NCI-H1436 treated with DMSO at 0.1 percent for 48 hours (cell line): ENCODE measurements around the gene DNAJC27.

ENCODE experiments used
- DNase-seq: peaks from one replicate; lab custom pipeline; 2025; lab: John Stamatoyannopoulos, UW

DNAJC27 gene

DNA sequence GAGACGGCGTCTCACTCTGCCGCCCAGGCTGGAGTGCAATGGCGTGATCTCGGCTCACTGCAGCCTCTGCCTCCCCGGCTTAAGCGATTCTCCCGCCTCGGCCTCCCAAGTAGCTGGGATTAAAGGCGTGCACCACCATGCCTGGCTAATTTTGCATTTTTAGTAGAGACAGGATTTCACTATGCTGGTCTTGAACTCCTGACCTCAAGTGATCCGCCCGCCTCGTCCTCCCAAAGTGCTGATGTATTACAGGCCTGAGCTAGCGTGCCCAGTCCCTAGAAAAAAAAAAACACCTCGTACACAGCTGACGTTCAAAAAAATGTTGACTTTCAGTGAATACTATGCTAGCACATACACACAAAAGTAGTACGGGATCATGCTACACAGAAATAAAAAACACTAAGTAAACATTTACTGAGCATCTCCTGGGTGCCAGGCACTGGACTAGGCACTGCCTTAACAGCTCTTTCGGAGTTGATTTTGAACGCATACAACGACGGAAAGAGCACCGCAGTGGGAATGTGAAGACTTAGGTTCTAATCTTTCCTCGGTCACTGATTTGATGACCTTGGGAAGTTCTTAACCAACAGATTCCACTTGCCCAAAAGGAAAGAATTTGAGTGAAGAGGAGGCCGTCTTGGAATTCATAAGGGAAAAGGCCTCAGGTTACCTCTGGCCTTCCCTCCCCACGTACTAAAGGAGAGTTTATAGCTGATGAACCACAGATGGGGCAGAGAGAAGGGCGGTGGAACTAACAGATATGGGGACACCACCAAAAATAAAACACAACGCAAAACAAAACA lies 1.1 kb downstream of the DNAJC27 start:
- no peak for DNase-seq

DNA sequence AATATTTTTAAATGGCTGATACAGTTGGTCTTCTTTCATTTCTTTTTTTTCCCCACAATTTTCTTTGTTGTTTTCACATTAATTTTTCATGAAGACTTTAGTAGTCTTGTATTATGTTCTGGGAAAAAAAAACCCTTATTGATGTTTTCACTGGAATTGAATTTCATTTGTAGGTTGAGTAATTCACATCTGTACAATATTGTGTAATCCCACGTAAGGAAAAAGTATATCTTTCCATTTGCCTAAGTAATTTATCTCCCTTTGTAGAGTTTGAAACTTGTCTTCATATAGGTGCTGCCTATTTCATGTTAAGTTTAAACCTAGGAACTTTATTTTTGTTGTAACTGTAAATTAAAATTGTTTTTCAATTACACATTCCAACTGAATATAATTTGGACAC lies 2.0 kb downstream of the DNAJC27 start:
- DNase-seq: no peak

DNA sequence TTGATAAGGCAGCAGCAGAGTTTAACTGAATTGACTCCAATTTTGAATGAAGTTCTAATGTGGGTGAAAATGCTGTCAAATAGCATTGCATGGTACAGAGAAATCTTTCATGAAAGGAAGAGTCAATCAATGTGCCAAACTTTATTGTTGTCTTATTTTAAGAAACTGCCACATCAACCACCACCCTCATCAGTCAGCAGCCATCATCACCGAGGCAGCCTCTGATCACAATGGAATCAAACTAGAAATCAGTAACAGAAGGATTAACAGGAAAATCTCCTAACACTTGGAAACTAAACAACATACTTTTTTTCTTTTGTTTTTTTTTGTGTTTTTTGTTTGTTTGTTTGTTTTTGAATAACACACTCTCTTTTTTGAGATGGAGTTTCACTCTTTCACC lies 9.9 kb downstream of the DNAJC27 start:
- no peak for DNase-seq

DNA sequence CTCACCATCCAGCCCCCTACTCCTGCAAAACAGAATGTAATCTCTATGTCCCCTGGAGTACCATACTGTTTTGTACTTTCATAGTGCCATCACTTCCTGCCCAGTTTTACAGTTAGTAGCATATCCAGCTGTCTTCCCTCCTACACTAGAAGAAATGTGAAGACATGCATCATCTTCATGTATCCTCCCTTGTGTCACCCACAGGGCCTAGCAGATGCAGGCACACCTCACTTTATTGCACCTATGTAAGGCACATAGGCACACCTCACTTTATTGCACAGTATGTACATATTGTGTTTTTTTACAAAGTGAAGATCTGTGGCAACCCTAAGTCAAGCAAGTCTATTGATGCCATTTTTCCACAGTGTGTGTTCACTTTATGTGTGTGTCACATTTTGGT lies 12.0 kb downstream of the DNAJC27 start:
- DNase-seq: no peak

DNA sequence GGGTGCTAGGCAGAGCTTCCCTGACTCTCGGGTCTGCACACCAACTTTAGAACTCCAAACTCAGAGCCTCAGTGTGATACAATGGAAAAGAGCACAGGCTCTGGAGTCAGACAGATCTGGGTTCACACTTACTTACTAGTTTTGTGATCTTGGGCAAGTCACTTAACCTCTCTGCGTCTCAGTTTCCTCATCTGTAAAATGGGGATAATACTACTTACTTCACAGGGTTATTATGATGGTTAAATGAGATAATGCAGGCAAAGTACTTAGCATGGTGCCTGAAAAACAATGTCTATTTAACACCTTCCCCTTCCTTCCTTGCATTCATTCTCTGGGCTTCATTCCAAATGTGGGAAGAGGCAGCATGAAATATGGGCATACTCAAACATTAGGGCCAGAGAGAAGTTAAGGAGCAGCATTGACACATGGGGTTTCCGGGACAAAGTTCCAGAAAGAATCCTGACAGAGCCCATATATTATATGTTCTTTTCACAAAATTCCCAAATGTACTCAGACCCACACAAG lies 13.3 kb downstream of the DNAJC27 start:
- no peak for DNase-seq

DNA sequence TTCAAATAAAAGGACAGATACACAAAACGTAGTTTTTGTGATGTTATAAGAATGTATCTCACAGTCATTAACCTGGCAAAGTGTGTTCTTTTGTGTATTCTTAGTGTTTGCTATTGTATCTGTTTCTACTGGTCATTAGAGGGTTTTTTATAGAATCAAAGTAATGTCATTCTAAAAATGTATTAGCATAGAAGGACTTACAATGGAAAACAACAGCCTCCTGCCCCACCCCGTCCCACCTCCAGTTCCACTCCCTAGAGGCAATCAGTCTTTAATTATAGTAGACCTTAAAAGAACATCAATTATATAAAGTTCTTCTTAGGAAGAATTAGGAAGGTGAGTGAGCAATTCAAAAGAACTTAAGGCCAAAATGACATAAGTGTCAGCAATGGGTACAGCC lies 13.8 kb downstream of the DNAJC27 start:
- no peak for DNase-seq

DNA sequence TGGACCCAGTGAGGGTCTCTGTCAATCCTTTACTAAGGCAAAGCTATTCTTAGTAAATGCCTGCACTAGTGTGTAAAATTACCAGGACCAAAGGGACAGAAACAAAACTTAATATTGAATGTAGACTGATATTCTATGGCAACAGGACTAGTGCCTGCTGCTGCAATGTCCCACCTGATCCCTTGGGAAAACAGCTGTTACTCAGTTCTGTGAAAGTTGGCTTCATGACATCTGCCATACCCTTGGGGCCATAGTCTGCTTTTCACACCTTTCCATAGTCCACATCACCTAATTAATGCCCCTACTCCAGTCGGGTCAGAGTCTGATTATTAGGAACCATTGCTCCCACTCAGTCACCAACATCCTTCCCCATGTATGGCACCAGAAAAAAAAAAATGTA lies 14.5 kb downstream of the DNAJC27 start:
- DNase-seq: no peak

DNA sequence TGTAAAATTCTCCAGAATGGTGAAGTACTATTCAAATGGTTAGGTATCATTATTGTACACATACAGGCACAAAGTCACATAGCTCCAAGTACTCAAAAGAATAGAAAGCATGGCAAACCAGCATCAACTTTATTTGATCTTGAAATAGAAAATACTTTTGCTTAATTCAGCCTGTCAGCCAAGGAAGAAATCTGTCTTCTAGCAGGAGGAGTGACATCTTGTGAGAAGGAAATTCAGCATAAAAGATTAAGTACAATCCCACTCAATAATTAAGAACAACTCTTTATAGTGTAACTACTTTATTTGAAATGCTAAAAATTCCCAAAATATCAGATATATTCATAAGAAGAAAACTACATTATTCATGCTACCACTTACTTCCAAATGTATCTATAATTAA lies 15.8 kb downstream of the DNAJC27 start:
- DNase-seq: no peak

DNA sequence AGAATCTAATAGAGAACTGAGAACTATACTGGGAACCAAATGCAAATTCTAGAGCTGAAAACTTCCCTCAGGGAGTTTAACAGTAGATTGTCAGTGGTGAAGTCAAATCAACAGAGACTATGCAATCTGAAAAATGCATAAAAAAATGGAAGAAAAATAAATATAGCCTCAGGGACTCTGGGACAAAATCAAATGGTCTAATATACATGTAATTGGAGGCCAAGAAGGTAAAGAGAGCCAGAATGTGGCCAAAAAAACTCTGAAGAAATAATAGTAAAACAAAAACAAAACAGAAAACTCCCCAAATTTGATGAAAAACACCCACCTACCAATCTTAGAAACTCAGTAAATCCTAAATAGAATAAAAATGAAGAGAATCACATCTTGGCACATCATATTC lies 16.5 kb downstream of the DNAJC27 start:
- DNase-seq: no peak

DNA sequence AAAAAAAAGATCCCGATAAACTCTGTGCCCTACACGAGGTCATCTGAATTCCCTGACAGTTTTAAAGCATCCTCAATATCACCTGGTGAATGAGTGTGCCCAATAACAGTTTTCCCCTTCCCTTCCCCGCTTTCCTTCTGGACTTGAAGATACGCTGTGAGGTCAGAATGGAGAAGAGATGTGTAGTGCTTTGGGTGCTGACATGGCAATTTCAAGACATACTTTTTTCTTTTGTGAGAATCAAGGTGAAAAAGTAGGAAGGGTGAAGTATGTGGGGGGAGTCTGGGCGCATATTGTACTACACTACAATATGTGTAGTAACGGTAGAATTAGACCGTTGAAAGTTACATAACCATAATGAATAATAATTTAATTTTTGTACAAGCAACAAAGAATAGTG lies 21.7 kb downstream of the DNAJC27 start:
- DNase-seq: no peak

DNA sequence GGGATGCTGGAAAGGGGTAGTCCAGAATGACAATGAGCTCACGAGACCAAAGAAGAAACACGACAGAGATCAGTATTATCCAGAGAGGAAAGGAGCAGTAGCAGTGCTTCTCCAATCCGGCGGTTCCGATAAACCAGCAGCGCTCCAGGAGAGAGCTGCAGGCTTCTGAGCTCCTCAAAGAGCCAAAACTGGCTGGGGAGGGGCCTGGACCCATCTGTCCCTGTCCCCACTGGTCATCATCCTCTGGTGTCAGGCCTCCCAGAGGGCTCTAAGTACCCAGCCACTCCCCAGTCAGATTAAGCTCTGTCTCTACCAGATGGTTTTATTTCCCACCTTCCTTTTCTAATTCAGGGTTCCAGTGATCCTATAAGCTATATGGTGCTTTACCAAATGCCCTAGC lies 23.2 kb downstream of the DNAJC27 start:
- DNase-seq: no peak

DNA sequence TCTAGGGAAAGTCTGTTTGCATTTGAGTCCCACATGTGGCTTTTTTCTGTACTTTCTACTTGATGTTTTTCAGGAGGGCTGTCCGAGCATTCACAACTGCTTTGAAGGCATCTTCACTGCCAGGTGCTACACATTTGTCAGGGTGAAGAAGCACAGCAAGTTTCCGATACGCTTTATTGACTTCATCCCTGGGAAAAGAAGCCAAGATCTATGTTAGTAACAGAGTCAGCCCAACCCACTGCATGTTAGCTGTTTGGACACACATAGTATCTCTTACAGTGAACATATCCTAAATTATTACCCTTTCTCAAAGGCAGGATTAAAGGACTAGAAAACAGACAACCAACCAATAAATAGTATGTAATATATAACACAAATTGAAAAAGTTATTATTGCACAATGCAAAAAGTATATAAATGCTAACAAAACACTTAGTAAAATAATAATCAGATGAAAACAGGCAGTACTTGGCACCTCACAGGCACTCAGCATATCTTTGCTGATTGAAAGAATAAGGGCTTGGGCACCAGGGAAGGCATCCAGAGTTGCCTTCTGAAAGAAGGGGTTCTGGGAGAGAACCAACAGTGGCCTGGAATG lies 24.1 kb downstream of the DNAJC27 start:
- DNase-seq: no peak

DNA sequence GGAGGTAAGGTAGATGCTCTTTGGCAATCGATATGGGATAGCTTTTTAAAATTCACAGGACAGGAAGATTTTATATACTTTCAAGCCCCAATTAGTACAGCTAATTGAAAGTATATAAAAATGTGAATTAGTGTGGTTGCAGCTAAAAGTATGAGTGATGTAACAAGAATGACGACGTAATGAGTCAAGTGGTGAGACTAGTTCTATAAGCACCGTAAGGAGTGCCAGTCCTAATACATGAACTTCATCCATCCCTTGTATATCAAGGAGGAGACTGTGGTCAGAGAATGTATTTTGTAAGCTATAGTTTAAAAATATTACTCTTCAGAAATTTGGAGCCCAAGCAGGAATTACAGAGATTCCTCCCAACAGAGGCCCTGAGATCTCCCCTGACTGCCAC lies 25.8 kb downstream of the DNAJC27 start:
- DNase-seq: no peak

DNA sequence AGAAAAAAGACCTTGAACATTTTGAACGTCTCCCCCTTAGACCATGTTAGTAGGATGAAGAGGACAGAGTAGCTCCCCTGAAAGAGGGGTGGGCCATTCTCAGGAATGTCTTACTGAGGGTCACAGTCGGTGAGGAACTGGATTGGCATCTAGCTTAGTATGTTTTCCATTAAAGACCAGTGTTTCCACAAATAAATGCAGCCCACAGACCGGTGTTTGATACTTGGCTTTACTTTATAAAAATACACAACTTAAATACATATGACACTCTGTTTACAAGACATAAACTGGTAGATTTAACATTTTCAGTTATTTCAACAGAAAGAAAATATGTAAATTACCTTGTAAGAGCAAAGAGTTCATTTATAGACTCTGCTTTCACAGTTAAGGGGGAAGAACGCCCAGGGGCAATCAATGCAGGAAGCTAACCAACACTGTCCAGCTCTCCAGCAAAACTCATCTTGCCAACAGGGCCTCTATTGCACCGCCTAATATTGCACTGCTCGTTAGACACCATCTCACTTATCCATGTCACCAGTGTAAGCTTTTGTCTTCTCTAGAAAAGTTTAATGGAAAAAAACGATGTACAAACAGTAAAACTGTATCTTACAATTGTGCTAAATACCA lies 28.2 kb downstream of the DNAJC27 start:
- DNase-seq: no peak

DNA sequence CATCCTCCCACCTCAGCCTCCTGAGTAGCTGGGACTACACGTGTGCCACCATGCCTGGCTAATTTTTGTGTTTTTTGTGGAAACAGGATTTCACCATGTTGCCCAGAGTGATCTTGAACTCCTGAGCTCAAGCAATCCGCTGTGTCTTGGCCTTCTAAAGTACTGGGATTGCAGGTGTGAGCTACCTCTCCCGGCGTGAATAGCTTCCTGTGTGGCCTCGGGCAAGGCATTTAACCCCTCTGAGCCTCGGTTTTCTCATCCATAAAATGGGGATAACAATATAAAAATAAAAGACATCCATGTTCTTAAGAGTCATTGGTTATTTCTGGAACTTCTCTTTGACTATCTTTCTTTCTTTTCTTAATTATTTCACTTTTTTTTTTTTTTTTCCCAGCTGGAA lies 32.4 kb downstream of the DNAJC27 start:
- DNase-seq: no peak

DNA sequence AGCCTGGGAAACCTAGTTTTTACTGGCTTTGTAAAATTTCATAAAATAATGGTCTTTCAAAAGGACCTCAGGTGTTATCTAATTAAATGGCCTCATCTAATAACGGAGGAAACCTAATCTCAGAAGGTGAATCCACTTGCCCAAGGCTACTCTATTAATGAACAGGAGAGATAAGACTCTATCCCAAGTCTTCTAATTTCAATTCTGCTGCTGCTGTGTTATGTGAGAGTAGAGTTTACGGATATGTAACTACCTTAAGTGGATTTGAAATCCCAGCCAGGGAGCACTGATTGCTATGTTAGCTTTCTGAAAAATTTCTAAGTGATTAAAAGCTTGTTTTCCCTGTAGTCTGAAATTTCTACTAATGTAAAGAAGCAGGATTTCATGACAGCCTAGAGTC lies 34.5 kb downstream of the DNAJC27 start:
- no peak for DNase-seq

DNA sequence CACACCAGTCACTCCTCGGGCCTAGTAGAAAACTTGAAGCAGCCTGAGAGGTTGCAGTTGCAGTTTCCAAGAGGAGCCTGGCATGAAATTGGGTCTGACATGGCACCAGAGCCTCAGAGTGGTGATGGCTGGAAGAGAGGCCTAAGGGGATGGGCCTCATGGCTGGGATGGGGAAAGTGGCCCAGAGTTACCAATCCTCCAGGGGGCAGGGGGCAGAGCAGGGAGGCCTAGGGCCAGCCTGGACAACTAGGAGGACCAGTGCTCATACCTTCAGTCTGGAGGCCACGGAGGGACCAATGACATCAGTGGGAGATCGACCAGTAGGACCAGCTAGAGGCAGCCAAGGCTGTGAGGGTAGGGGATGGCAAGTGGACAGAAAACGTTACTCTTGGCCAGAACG lies 36.6 kb downstream of the DNAJC27 start:
- DNase-seq: no peak

DNA sequence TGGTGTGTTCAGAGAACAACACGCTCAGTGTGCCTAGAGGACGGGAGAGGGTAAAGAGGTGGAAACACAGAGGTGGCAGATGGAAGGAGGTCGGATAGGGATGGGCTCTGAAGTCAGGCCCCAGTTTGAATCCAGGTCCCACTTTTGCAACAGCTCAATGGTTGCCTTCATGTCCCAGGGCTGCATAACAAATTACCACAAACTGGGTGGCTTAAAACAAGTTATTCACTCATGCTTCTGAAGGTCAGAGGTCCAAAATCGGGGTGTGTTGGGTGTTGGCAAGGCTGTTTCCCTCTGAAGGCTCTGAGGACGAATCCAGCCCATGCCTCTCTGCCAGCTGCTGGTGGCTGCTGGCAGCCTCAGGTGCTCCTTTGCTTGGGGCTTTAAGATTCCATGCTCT lies 39.0 kb downstream of the DNAJC27 start:
- DNase-seq: no peak

DNA sequence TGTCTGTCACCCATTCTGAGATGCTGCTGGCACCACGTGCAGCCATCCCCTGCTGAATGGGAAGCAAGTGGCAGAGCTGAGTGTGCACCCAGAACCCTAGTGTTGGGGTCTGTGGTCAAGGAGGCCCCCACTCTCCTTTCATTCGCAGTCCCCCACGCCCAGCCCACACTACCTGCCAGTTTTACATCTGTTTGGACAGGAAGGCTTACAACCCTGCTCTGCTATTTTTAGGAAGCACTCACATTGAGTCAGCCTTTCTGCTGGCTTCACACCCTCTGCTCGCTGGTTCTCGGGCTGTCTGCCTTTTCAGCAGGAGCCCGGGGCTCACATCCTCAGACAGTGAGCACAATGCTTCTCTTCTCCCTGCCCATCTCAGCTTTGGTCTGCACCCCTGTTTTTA lies 41.0 kb downstream of the DNAJC27 start:
- DNase-seq: no peak

DNA sequence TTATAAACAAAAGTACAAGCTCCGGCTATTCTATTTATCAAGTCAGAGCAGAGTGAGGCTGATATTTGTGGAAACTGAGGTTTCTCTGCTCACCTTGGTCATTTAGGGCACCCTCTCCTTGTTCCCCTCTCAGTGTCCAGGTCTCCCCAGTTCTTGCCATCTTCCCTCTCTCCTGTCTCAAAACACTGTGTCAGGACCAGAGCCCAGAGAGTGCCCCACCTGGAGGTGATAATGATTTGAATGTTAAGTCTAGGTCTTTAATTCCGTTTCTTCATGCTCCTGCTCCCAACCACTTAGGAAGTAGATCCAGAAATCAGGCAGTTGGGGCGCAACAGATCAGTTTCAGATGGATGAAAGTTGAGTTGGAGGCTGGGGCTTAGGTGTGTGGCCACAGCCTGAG lies 42.5 kb downstream of the DNAJC27 start:
- DNase-seq: no peak

DNA sequence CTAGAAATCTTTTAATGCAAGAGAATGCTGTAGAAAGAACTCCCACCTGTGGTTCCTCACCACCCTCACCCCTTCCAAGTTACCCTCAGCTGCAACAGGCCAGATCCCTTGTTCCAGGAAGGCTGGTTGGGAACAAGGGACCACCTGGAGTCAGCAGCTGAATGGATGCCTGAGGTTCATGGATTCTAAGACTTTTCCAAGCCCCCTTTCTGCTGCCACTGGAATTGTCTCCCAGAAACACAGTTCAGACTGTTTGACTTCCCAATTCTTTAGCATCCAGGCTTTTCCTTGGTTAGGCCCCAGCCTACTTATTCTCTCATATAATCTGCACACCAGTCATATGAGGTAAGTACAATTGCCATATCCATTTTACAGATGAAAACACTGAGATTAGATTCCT lies 43.7 kb downstream of the DNAJC27 start:
- no peak for DNase-seq

DNA sequence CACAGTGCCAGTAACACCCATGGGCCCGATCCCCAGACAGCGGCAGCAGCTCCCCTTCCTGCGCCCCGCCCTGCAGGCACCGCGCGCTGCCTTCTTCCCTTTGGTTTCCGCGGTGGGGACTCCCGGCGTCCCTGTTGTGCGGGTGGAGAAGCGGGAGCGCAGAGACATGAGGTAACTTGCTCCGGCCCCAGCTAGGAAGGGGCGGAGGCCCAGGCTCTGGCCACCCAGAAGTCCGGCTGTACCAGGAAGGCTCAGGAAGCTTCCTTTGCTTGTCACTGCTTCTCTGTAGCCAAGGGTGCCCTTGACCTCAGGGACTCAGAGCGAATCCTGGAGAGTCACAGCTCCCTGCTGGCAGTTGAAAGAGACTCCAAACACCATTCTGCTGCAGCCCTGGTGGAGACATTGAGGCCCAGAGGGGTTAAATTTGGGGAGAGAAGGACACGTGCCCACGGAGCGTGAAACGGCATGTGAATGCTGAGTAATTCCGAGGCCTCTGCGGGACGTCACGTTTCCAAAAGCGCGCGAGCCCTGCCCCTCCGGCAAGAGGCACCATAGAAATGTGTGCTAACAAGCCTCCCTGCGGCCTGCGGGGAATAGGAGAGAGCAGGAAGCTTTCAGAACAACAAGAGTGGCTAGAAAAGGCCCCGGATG lies 45.0 kb downstream of the DNAJC27 start:
- no peak for DNase-seq

DNA sequence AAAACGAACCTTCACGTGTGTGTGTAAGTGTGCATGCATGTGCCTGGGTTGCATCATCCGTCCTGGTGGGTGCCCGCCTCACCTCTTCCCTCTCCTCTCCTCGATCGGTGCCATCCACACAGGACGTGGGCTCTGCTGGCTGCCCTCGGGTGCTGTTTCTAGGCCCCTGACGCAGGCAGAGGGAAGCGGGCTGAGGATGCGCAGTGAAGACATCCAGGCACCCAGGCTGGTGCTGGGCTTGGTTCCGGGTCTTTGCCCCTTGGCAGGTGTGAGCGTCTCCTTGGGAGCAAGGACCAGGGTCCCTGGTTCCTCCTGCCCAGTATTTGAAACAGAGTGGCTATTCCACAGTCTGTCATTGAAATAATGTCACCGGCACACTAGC lies 45.5 kb downstream of the DNAJC27 start:
- no peak for DNase-seq
